ENCODE results near the gene SEC11A.

Gene SEC11A

DNA sequence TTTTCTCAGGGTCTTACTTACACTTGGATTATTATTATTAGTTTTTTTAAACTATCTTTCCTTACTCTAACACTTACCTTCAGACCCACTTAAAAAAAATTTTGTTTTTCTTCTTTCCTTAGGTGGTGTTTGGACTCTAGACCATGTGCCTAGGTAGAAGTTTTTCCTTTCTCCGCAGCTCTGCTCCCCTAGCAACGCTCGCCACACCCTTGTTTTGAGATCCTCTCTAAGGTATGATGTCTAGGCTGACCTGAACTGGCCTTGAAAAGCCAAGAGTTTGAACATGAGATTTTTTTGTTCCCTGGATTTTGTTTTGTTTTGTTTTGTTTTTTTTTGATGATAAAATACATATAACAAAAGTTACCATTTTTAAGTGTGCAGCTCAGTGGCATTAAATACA, 48.6 kb upstream of the SEC11A start:
- Histone ChIP-seq H3K9ac (ENCODE audit: low read depth, low read length) (no peak overlapping the region), H3K36me3 (ENCODE audit: insufficient read depth, low read length) (peaks cover 45% of the 10 kb centered on the region), H3K79me2 (ENCODE audit: insufficient read depth, low read length) (peaks cover 93% of the 10 kb centered on the region), H3K4me3 (ENCODE audit: low read depth in 1 of 2, low read length in 2 of 2) (no peak overlapping the region), H3K9me3 (ENCODE audit: insufficient read depth, low read length, severe bottlenecking) (no peaks in the 10 kb centered on the region), H4K20me1 (ENCODE audit: insufficient read depth, low read length) (peaks cover 51% of the 10 kb centered on the region), H3K4me2 (ENCODE audit: insufficient read depth, low read length) (no peak overlapping the region), H3K27me3 (ENCODE audit: insufficient read depth, low read length, poor library complexity) (no peaks in the 10 kb centered on the region), H3K27ac (ENCODE audit: low read length) (no peak overlapping the region), H2AFZ (ENCODE audit: low read depth, low read length) (no peak overlapping the region), H3K4me1 (ENCODE audit: insufficient read depth, low read length) (0 out of 2 replicates have a peak, but pooled peaks cover 3% of the 10 kb centered on the region)
- no peak for TF ChIP-seq EZH2 (IDR thresholded peaks at IDR 0.05; ENCODE audit: borderline replicate concordance, low read depth, low read length, severe bottlenecking)
- TF ChIP-seq CTCF (IDR thresholded peaks at IDR 0.05; ENCODE audit: borderline replicate concordance, extremely low read depth, low read length, poor library complexity, severe bottlenecking), result no peak
- DNase-seq (no peak), ATAC-seq (ENCODE audit: insufficient read depth, low read depth) (no peak)

DNA sequence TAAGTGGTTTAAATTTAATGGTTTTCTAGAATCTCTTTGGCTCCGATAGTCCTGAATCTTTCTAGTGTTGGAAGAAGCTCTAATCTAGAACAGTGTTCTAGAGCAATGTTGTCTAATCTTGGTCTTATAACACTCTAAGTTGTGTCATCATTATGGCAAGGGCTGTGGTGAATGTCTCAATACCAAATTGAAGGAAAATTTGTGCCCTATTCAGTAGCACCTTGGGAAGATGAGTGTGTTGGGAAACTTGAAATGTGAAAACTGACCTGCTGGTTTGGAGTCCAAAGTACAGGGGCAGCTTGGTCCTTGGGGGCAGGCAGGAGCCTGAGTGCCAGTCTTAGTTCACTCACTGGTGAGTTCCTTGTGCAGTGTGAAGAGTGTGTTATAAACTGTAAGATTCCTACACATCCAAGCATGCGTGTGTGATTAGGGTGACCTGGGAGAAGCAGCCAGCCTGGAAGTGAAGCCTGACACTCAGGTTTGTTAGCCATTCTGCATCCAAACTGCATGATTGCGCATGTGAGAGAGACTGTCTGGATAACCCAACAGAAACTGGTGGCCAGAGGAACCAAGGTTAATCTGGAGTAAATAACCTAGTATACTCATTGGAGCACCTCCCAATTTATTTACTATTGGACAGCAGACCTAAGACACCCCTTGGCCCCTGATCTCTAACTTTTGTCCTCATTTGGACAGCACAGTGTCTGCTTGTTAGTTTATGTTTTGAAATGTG, 47.1 kb upstream of the SEC11A start:
- DNase-seq, result no peak
- no peak for ATAC-seq (ENCODE audit: insufficient read depth, low read depth)
- TF ChIP-seq EZH2 (IDR thresholded peaks at IDR 0.05; ENCODE audit: borderline replicate concordance, low read depth, low read length, severe bottlenecking), result no peak
- TF ChIP-seq CTCF (IDR thresholded peaks at IDR 0.05; ENCODE audit: borderline replicate concordance, extremely low read depth, low read length, poor library complexity, severe bottlenecking), result no peak
- Histone ChIP-seq H3K36me3 (ENCODE audit: insufficient read depth, low read length) (peaks cover 33% of the 10 kb centered on the region), H3K27me3 (ENCODE audit: insufficient read depth, low read length, poor library complexity) (no peaks in the 10 kb centered on the region), H3K9ac (ENCODE audit: low read depth, low read length) (no peak overlapping the region), H3K4me2 (ENCODE audit: insufficient read depth, low read length) (no peak overlapping the region), H3K4me1 (ENCODE audit: insufficient read depth, low read length) (0 out of 2 replicates have a peak, but pooled peaks cover 3% of the 10 kb centered on the region), H2AFZ (ENCODE audit: low read depth, low read length) (no peak overlapping the region), H4K20me1 (ENCODE audit: insufficient read depth, low read length) (peaks cover 58% of the 10 kb centered on the region), H3K9me3 (ENCODE audit: insufficient read depth, low read length, severe bottlenecking) (no peaks in the 10 kb centered on the region), H3K4me3 (ENCODE audit: low read depth in 1 of 2, low read length in 2 of 2) (no peak overlapping the region), H3K27ac (ENCODE audit: low read length) (no peak overlapping the region), H3K79me2 (ENCODE audit: insufficient read depth, low read length) (peaks cover 95% of the 10 kb centered on the region)

DNA sequence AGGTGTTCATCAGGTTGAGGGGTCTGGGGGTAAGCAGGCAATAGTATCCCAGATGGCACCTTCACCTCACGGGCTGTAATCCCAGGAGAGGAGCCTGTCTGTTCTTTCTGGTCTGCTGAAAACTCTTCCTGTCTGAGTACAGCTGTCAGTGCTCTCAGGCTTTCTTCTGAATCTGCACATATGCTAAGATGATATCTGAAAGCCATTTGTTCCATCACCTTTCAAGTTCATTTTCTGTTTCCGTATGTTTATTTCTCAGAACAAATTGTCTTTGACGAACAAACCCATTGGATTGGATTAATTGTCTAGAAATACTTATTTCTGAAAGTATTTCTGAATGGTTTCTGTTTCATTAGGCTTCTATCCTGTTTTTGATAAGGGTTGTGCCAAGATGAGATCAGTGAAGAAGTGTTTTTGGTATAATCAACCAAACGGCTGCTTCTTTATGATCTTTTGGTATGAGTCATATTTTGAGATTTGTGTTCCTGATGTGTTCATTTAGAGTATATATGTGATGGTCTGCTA, 45.7 kb upstream of the SEC11A start:
- Histone ChIP-seq H3K9ac (ENCODE audit: low read depth, low read length) (no peak overlapping the region), H2AFZ (ENCODE audit: low read depth, low read length) (no peak overlapping the region), H3K4me3 (ENCODE audit: low read depth in 1 of 2, low read length in 2 of 2) (no peak overlapping the region), H3K27me3 (ENCODE audit: insufficient read depth, low read length, poor library complexity) (no peaks in the 10 kb centered on the region), H3K4me2 (ENCODE audit: insufficient read depth, low read length) (no peak overlapping the region), H3K4me1 (ENCODE audit: insufficient read depth, low read length) (0 out of 2 replicates have a peak, but pooled peaks cover 3% of the 10 kb centered on the region), H4K20me1 (ENCODE audit: insufficient read depth, low read length) (peaks cover 58% of the 10 kb centered on the region), H3K79me2 (ENCODE audit: insufficient read depth, low read length) (peaks cover 96% of the 10 kb centered on the region), H3K9me3 (ENCODE audit: insufficient read depth, low read length, severe bottlenecking) (no peaks in the 10 kb centered on the region), H3K36me3 (ENCODE audit: insufficient read depth, low read length) (peaks cover 24% of the 10 kb centered on the region), H3K27ac (ENCODE audit: low read length) (no peak overlapping the region)
- ATAC-seq (ENCODE audit: insufficient read depth, low read depth) (no peak), DNase-seq (no peak)
- TF ChIP-seq CTCF (IDR thresholded peaks at IDR 0.05; ENCODE audit: borderline replicate concordance, extremely low read depth, low read length, poor library complexity, severe bottlenecking) (no peak), EZH2 (IDR thresholded peaks at IDR 0.05; ENCODE audit: borderline replicate concordance, low read depth, low read length, severe bottlenecking) (no peak)
